ENCODE measurements around the gene ACO2.
"Not testable (repeated sequence)": the region's sequence is repeated elsewhere in the genome, so short reads cannot be mapped to it uniquely, and the experiment has no call there.

ACO2 gene

DNA sequence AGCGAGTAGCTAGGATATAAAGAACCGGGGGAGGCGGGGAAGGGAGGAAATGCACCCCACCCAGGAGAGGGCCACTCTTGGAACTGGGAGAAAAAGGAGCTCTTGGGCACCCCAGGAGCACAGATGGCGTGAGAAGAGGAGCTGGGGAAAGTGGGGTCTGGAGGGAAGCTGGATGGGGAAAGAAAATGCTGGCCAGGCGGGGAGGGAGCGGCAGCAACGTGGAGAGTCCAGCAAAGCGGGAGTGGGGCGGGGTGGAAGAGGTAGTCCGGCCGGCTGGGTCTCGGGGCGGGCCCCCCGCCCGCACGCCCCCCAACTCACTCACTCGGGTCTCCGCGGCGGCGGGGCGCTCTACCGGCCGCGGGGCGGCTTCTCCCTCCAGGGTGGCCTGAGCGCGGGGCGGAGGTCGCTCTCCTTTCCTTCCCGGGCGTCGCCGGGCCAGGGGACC is 22.8 kb upstream of the ACO2 start:
- no peak for TF ChIP-seq CTCF (conservative IDR thresholded peaks at IDR 0.05; ENCODE audit: low read depth, low read length)
- peak overlapping the region; percentile 99 for H3K4me3 ChIP-seq (ENCODE audit: low read length)
- DNase-seq (ENCODE audit: low read depth): no peak

DNA sequence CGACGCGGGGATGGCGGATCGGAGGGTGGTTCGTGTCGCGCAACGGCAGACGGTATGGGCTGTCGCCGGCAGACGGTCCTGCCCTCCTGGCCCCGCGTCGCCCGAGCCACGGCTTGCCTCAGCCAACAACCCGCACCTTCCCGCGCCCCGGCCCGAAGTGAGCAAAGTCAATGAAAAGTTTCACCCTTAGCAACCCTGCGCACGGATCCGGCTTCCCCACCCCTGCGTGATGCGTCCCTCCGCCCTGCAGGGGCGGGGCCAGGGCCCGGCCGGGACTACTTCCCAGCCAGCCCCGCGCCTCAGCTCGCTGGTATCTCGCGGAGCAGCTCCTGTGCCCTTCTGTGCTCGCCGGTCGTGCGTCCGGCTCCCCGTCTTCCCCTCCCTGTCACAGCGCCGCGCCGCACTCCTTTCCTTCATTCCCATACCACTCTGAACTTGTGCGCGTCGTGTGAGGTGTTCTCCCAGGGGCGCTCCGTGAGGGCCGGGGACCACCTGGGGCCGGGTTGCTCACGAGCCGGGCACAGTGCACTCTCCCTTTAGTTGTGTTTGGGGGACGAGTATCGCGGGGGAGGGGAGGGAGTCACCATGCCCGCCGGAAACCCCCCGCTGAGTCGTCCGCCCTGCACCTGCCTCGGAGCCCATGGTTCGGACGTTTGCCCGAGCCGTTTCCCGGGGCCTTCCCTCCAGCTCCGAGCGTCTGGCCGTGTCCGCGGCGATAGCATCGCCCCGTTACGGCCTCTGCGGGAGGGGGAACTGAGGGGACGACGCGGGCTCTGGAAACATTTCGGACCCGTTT is 22.1 kb upstream of the ACO2 start, which contains the start of gene TOB2:
Gene TOB2 (minus strand): TSS at position 163 of the 796 bp plus-strand sequence. CDS start 9,456 bp downstream, outside the sequence.
- TF ChIP-seq CTCF (conservative IDR thresholded peaks at IDR 0.05; ENCODE audit: low read depth, low read length): no peak
- peak; percentile 85 for DNase-seq (ENCODE audit: low read depth)
- peak within 1 kb of the TSS; percentile 99 for H3K4me3 ChIP-seq (ENCODE audit: low read length)

- H3K4me3 ChIP-seq (ENCODE audit: low read length): peak overlapping the region; percentile 99
- DNase-seq (ENCODE audit: low read depth): no peak
- no peak for TF ChIP-seq CTCF (conservative IDR thresholded peaks at IDR 0.05; ENCODE audit: low read depth, low read length)
Measured at GRCh38 chr22:41447435-41448188, 21.3 kb upstream of the ACO2 start.

DNA sequence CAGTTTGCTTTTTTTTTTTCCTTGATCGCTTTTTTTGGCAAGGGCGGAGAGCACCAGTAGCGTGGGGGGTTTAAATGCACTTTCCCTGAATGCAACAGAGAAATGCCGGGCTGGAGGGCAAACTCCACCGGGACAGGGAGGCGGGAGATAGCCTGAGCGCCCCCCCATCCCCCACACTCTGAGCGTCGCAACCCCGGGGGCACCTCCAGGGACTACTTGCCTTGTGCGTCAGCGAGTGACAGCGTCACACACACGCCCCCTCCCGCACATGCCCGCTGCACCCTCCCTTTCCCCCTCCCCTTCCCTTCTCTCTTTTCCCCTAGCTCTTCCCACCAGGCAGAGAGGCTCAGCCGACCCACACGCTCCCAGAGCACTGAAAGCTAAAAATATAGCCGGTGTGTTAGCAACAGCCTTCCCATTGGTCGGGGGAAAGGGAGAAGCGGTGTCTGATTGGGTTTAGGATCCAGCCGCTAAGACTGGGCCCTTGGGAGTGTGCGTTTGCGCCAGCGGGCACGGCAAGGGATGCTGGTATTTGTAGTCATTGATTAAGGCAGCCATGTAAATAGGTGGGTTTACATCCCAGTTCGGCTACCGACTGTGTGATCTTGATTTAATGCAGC is 20.6 kb upstream of the ACO2 start:
- peak overlapping the region; percentile 99 for H3K4me3 ChIP-seq (ENCODE audit: low read length)
- peak; percentile 99 for DNase-seq (ENCODE audit: low read depth)
- TF ChIP-seq CTCF (conservative IDR thresholded peaks at IDR 0.05; ENCODE audit: low read depth, low read length): no peak

DNA sequence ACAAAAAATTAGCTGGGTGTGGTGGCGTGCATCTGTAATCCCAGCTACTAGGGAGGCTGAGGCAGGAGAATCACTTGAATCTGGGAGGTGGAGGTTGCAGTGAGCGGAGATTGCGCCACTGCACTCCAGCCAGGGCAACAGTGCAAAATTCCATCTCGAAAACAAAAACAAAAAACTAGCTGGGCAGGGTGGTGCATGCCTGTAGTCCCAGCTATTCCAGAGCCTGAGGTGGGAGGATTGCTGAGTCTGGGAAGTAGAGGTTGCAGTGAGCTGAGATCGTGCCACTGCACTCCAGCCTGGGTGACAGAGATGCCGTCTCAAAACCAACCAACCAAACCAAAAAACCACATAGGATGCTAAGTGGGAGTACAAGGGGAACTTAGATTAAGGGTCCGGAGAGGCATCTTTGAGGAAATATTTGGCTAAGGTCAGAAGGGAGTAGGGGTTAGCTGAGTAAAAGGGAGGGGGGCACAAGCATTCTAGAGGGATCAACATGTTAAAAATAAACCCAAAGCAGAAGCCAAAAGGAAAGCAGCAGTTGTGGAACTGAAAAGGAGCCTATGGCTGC is 10.7 kb upstream of the ACO2 start:
- no peak for TF ChIP-seq CTCF (conservative IDR thresholded peaks at IDR 0.05; ENCODE audit: low read depth, low read length)
- no peak overlapping the region for H3K4me3 ChIP-seq (ENCODE audit: low read length)
- DNase-seq (ENCODE audit: low read depth): no peak

DNA sequence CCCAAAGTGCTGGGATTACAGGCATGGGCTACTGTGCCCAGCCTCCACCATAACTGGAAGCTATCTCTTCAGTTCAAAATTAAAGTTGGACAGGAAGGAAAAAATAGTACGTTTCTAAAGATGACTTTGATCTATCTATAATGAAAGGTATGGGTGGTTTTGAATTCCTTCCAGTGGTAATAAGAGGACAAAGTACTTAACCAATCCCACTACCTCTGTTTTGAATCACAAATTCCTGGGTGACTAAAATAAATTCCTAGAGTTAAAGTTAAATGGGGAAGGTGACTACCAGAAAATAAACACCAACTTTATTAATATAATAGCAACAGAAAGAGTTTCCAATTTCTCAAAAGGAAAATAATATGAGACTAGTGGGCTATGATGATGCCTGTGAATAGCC is 9.5 kb upstream of the ACO2 start:
- no peak overlapping the region for H3K4me3 ChIP-seq (ENCODE audit: low read length)
- no peak for DNase-seq (ENCODE audit: low read depth)
- no peak for TF ChIP-seq CTCF (conservative IDR thresholded peaks at IDR 0.05; ENCODE audit: low read depth, low read length)

DNA sequence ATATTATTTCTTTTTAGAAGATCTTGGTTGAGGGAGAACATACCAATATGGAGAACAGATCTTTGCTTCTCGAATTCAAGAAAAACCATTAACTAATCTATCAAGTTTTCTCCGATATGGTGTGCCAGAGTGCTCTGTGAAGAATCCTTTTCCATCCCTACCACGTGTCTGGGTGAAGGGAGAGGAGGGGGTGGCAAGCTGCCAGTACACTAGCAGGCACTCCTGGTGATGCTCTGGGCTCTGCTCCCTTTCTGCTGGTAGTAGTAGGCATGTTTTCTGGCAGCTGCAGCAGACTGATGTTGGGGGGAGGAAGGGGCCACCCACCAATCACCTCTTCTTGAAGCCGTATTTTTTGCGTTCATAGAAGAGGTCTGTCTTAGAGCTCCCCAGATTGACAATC is 8.8 kb upstream of the ACO2 start:
- DNase-seq (ENCODE audit: low read depth): not testable (repeated sequence)

More for the DNA sequence above, 8.8 kb upstream of the ACO2 start:
- not testable (repeated sequence) for H3K4me3 ChIP-seq (ENCODE audit: low read length)
